ENCODE results near the gene CXXC5.

CXXC5 gene

DNA sequence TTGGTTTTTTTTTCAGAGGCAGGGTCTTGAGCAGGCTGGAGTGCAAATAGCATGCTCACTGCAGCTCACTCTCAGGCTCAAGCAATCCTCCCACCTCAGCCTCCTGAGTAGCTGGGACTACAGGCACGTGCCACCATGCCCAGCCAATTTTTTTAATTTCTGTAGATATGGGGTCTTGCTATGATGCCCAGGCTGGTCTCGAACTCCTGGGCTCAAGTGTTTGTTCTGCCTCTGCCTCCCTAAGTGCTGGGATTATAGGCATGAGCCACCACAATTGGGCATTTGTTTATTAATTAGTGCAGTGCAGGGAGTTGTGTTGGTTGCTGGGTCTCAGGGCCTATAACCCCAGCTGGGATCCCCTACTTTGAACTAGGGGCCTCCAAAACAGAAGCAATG lies 47.0 kb downstream of the CXXC5 start:
- no peak for DNase-seq

DNA sequence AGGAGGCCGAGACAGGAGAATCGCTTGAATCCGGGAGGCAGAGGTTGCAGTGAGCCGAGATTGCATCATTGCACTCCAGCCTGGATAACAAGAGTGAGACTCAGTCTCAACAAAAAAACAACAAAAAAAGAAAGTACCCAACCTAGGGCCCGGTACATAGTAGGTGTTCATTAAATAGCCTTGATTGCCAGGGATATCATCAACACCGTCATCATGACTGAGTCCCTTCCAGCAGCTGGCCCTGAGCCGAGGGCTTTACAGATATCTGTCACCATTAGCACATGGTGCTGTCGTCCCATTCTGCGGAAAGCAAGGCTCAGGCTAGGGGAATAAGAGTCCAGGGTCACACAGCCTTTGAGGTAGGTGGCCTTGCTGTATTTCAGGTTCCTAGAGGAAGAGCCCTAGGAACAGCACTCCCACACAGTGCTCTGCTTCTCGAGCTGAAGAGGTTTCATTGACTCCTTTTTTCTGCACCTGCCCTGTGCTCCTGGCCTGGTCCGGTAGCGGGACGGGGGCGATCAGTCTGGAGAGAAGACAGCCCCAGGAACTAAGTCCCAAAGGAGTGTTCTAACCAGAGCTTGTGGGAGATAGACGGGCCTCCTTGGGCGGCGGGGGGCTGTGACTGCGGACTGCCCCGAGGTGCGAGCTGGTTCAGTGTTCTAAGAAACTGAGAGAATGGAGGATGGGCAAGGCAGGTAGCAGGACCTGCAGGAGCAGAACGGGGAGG lies 48.2 kb downstream of the CXXC5 start:
- no peak for DNase-seq

DNA sequence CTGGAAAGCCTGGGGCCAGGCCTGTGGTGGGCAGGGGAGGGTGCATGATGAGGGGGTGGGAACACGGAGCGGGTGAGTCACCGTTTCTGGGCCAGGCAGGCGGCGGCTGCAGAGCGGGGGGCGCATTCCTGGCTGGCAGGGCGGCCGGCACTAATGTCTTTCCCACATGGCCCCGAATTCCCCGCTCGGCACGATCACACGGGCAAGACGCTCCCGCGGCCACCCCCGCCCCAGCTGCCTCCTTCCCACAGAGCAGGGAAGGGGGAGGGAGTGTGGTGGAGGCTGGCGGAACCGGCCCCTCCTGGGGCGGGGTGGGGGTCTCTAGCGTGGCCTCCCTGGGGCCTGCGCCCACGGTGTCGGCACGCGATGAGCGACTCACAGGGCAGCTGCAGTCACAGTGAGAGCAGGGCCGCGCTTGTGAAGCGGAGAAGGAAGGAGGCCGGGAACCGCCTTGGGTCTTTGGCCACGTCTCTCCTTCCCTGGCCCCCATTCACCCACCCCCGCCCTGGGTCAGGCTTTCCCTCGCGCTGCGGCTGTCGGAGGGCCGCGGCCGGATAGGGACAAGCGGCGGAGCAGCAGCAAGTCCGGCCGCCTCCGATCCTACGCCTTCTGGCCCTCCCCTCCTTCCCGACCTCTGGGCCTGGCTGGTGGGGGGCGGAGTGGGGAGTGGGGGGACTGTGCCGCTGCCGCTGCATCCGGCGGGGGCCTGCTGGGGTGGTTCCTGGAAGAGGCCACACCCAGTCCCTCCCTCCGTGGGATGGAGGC lies 48.9 kb downstream of the CXXC5 start:
- peak; percentile 71 for DNase-seq

DNA sequence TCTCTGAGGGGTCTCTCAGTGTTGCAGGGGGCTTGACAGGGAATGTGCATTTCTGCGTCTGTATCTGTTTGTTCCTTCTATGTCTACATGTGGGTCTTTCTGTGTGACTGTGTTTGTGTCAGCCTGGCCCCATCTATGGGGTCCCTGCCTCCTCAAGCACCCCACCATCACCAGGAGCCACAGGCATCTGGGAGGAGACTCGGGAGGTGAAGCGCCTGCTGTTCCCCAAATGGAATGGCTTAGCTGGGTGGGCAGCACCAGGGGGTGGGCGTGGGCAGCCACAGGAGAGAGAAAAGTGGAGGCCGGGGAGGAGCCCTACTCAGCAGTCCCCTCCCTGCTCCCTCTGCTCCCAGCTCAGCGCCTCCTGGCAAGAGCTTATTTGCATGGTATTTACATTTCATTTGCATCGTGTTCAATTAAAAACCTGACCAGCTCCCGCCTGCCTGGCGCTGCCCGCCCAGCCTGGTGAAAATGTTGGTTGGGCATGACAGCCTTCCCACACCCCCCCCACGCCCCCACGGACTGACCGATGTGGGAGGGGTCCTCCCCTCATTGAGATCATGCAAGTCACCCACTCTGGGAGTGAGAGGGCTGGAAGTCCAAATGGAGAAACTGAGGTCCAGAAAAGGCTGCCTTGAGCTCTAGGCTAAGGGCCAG lies 50.5 kb downstream of the CXXC5 start:
- DNase-seq = no peak

DNA sequence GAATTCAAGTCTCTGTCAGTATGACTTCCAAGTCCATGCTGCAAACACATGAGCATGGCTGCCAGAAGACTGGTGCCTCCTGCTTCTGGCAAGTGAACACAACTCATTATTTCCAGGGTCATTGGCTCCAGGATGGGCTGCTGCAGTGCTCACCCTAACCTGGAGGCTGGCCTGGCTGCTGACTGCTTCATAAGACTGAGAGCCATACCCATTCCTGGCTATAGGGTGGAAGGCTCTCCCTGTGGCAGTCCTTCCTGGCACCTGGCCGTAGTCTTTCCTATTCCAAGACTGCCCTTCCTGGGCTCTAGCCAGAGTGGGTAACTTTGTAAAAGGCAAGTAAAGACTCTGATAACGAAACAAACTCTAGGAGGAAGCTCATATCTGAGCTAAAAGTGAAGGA lies 51.2 kb downstream of the CXXC5 start:
- DNase-seq = no peak

DNA sequence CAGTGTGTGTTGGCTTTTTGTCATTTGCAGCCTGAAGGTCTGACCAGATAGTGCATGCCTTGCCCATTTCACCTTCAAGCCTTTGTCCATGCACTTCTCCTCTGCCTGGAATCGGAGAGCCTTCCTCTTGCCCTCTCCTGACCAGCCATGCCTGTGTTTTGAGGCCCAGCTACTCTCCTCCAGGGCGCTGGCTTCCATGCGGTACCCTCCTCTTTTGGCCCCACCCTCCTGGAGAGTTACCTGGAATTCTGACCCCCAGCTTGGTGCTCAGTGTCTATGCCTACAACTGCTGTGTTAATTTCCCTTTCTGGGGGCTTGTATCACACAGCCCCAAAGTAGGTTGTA lies 52.5 kb downstream of the CXXC5 start:
- no peak for DNase-seq

DNA sequence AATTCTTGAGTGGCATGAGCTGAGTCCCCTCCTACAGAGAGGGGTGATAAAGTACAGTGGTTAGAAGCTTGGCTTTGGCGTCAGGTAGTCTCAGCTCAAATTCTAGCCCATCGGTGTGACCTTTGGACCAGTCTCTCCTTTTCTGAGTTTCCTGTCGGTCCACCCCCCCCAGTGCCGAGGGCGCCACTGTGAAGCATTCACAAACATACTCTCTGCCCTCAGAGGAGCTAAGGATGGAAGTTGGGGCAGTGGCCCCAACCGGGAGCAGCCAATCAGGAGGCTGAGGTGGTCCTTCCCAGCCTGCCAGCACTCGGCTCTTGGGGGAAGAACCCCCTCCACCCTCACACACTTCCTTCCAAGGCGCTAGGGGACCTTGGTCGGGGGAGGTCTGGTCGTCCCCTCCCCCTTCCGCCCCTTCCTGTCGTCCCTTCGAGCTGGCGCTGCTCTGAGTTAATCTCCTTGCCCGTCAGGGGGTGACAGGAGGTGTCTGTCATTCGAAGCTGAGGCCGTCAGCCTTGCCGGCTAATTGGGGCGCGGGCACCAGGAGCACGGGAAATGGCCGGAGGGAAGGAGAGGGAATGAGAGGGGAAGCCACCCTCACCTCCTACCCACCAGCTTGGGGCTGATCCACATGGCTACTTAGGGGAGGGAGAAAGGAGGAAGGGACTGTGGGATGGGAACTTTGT lies 53.0 kb downstream of the CXXC5 start:
- no peak for DNase-seq

DNA sequence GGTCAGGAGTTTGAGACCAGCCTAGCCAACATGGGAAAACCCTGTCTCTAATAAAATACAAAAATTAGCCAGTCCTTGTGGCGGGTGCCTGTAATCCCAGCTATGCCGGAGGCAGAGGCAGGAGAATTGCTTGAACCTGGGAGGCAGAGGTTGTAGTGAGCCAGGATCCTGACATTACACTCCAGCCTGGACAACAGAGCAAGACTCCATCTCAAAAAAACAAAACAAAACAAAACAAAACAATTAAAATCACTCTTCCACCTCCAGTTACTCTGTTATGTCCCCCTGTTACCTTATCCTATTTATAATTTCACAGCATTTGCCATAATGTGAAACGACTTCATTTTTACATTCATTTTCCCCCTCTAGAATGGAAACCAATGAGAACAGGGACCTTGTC lies 54.4 kb downstream of the CXXC5 start:
- no peak for DNase-seq

DNA sequence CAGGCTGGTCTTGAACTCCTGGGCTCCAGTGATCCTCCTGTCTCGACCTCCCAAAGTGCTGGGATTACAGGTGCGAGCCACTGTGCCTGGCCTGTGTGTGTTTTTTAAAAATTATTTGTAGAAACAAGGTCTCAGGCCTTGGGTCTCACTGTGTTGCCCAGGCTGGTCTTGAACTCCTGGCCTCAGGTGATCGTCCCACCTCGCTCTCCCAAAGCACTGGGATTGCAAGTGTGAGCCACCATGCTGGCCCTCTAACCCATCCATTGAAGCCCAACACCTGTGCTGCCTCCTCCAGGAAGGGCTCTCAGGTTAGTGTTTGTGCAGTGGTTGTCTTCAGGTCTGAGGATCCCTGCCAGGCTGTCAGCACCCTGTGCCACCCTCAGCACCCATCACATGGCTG lies 56.6 kb downstream of the CXXC5 start:
- no peak for DNase-seq

DNA sequence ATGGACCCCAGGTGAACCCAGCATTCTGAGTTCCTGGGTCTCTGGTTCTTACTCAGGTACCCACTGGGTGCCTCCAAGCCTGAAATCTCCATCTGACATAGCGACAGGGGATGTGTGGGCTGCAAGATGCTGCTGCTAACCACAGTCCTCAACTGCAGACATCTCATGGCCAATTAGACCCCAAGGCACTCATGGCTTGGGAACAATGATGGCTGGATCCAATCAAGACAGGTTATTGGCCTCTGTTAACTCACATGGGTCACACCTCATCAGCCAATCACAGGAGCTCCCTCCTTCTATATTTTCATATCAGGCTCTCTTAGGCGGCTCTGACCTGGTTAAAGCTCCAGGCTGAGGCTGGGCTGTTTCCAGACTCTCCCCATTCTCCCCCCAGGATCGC lies 57.0 kb downstream of the CXXC5 start:
- no peak for DNase-seq

DNA sequence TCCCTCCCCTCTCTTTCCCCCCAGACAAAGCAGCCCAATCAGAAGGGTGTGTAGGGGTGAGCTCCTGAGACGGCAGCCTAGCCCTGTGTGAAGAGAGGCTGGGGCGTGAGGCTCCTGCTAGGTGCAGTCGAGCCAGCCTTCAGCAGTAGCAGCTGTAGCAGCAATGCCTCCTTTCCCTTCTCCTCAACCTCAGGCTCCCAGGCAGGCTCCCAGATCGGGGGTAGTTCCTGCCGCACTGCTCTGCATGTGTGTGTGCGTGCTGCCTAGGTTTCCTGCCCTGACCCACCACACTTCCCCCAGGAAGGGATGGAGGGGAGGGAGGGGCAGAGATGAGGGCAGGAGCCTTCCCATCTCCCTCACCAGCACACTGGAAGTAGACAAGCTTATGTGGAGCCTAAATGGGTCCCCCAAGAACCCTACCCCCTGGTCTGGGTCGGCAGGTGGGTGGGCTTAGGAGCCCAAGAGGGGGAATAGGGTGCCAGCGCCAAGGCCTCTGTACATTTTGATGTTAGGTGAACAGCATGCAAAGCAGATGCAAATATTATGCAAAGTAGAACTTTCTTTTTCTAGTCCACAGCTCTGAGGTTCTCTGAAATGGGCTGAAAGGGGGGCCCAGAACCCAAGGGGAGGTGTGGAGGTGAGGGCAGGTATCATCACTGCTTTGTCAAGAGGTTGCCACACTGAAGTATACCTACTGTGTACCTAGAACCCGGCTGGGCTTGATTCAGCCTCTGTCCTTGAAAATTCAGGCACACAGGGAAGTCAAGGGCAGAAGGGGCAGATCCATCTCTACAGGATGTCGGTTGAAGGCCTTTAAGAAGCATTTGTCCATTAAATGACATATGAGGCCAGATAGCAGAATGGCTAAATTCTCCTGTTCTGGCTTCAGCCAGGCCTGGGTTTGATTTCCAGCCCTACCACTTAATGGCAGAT lies 57.8 kb downstream of the CXXC5 start:
- no peak for DNase-seq

DNA sequence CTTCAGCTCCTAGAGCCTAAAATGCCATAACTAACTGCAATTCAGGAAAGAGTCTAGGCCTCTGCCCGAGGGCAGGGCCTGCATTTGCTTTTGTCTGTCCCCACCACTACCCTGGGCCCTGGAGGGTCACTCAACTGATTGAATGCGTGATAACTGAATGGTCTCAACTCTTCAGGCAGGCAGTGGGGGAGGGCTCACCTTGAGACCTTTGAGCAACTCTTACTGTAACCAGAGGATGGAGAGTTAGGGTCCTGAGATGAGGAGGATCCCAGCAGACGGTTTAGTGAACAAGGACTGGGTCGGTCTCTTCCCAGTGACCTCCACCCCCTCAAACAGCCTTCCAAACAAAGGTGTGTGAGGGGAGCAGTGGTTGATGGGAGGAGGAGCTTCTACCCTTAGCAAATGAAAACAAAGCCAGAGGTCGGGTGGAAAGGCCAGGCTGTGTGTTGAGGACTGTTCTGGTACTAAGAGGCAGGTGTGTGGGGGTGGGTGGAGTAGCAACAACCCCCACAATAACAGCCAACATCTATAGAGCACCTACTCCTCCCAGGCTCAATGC lies 59.4 kb downstream of the CXXC5 start:
- DNase-seq = no peak

DNA sequence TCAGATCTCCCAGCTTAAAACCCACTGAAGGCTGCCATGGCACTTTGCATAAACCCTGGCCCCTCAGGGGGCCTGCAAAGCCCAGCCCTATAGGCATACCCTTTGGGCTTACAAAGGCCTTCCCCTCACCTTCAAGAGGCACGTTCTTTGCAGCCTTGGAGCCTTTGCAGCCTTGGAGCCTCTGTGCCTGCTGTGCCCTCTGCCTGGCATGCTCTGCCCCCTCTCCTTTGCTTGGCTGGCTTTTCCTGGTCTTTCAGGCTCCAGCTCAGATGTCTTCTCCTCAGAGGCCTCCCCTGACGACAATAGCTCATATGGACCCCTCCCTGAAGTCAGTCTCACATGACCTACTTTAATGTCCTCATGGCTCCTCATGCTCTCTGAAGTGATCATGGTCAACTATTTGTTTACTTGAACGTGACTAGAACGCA lies 60.3 kb downstream of the CXXC5 start:
- DNase-seq = no peak

DNA sequence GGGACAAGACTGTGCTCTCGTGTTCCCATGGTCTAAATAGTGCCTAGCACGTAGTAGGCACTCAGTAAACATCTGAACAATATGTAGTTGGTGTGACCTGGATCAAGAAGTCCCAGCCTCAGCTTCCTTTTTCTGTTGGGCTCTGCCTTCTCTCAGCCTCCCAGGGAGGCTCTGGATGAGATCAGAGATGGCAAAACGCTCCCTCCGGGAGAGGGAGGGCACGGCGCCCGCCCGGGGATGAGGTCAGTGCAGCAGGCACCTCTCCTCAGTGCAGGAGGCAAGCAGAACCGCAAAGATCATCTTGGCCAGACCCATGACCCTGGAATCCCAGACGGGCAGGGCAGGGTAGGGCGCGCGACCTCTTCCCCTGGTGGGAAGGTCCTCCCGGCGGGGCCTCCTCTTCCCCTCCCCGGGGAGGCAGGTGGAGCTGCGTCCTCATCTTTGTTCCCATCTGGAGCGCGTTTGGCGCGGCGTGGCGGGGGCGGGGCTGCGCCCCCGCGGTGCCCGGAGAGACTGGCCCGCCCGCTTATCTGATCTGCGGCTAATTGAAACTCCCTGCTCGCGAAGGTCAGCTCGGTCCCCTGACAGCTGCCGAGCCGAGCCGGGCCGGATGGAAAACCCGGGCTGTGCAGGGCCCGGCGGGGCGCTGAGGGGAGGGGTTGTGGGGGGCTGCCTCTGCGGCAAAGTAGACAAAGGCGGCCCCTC lies 60.9 kb downstream of the CXXC5 start:
- DNase-seq = peak; percentile 68

DNA sequence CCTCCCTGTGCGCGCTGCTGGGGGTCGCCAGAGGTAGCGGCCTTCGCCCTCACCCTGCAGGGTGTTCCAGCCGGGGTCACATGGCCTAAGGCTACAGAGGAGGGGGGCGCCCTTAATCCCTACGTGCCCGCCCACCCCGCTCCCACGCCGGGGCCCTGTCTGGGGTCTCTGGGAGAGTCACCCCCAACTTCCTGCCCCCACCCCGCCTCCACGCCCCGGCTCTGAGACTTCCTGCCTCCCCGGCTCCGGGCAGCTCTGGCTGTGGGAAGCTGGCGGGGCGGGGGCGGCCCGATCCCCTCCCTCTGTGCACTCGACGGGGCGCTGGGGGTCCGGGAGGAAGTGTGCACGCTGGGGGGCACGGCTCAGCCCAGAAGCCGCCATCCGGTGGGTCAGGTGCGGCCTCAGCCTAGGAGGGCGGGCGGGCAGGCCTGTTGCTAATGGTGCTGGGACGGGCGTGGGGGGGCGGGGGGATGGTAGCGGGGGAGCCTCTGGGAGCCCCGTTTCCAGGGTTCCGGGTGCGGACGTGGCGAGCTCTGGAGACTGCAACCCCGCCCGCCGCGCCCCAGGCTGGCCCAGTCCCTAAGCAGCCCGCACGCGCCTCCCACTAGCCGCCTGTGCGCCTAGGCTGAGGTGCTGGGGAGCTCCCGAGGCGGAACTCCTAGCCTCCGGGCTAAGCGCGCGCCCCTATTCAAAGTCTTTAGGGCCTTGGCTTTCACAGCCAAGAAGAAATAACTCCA lies 61.6 kb downstream of the CXXC5 start:
- no peak for DNase-seq

DNA sequence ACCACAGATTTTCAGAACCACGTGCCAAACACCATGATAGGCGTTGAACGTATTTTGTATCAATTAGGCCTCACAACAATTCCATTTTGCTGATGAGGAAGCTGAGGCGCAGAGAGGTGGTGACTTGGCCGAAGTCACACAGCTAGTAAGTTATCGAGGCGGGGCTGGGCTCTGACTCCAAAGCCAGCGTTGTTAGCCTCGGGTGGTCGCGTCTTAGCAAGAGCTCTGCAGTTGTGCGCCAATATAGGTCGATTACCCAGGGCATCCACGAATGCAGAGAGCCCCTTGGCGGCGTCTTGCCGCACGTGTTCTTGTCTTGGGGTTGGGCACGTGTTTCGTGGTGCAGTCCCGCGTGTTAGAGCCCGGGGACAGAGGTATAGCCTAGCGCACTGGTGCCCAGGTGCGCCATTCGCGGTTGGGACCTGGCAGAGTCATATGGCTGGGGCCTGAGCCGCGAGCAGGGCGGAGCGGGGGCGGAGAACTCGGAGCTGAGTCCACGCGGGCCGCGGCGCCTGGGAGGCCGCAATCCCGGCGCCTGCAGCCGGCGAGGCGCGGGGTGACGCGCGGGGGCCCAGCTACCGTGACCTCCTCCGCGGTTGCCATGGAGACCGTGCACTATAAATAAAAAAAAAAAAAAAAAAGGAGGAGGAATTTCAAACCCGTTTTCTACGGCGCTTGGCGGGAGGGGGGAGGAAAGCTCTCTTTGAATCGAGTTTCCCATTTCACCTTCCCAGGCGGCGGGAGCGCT lies 62.3 kb downstream of the CXXC5 start:
- DNase-seq = peak; percentile 21

DNA sequence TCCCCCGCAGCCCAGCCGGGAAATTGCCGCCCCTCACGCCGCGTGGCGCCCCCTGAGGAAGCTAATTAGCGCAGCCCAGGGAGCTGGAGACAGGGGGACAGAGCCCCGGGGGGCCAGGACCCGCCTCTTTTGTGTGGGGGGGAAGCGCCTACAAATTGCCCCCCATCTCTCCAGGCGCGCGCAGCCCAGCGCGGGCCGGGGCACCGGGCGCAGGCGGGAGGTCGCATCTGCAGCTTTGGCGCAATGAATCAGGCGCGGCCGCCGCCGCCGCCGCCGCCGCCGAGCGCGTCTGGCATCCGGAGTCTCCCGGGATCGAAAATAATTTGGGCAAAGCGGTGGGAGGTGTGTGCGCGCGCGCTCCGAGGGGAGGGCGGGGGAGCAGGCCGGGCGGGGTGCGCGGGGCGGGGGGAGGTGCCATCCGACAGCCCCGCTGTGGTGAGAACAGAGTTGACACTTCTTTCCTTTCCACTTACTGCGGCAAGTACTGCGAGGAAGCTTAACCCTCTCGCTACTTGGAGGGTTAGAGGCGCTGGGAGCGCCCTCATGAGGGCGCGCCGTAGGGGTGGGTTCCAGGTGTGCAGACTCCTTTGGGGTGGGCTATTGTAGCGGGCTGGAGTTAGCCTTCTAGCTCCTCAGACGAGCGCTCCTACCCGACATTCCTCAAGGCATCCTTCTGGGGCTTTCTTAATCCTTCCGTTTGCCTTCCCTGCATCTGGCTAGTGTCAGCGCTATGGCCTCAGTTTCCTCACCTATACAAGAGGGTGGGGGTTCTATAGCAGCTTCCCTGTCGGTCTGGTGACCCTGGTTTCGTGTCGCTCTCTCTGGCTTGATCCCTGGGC lies 63.1 kb downstream of the CXXC5 start:
- peak; percentile 22 for DNase-seq

DNA sequence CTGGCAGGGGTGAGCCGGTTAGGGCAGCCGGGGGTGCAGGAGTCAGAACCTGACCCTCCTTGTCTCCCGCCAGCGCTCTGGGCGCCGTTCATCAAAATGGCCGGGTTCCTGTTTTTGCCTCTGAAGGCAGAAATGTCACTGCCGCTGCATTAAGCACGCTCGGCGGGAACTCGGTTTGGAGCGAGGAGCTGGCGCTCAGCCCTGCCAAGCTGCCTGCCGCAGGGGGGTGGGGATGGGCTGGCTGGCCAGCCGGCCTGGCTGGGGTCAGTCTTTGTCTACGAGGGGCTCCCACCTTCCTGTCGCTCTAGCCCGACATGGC lies 63.7 kb downstream of the CXXC5 start:
- DNase-seq = no peak

DNA sequence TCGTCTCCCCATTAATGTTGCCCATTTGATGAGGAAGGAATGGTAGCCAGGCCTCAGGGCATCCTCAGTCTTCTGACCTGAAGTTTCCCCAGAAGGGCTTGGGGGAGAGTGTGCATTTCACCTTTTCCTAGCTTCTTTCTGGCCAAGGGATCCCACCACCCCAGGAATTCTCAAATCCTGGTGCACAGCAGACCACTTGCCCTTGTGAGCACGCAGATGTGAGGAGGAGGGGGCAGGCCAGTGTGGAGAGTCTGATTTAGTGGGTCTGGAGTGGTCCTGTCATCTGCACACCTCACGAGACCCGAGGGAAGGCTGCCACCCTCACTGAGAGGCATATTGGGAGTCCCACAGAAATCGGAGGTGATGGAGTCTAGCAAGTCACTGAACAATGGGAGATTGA lies 64.3 kb downstream of the CXXC5 start:
- no peak for DNase-seq

Measured in T1000 (cell line).